GM12878 (cell line): Measurements from ENCODE around the gene DENND1A. TPM values are rescaled to one million over a fixed set of nuclear protein-coding genes. Genes with fewer than 3 reads are reported as not detected.

Source experiments
- CBX3 ChIP-seq: fragments of 200-600 bp; sonication (generic); IDR thresholded peaks from 2 replicates; pipeline ENCODE4 v1.6.1; 2016; ENCODE audit warnings: low read depth, borderline replicate concordance
- EED ChIP-seq: sonication (generic); IDR thresholded peaks from 2 replicates; pipeline ENCODE4 v1.6.1; 2016; ENCODE audit warnings: antibody characterized with exemption, low read depth
- HDAC6 ChIP-seq: fragments of 200-600 bp; sonication (generic); IDR thresholded peaks from one replicate; pipeline ENCODE4 v1.8.0; 2017; ENCODE audit warnings: antibody characterized with exemption; ENCODE audit not compliant: unreplicated experiment
- IKZF2 ChIP-seq, 2 experiments: fragments of 450-650 bp; IDR thresholded peaks; 2 replicates each; pipeline ENCODE4 v1.6.1; 2017; ENCODE audit warnings: mild to moderate bottlenecking in 2 of 2, moderate library complexity in 2 of 2
- KLF5 ChIP-seq: fragments of 450-650 bp; IDR thresholded peaks from 2 replicates; pipeline ENCODE4 v1.6.1; 2014; ENCODE audit warnings: mild to moderate bottlenecking; ENCODE audit not compliant: partially characterized antibody
- LARP7 ChIP-seq: fragments of 450-650 bp; IDR thresholded peaks from 2 replicates; pipeline ENCODE4 v1.6.1; 2017; ENCODE audit warnings: mild to moderate bottlenecking
- MEF2B ChIP-seq: fragments of 450-650 bp; IDR thresholded peaks from 2 replicates; pipeline ENCODE4 v1.6.1; 2018; ENCODE audit warnings: mild to moderate bottlenecking, moderate library complexity; ENCODE audit not compliant: partially characterized antibody, poor library complexity, severe bottlenecking
- MXI1 ChIP-seq: fragments of 150-350 bp; IDR thresholded peaks from 2 replicates; pipeline ENCODE4 v1.6.1; 2011; ENCODE audit warnings: low read depth, mild to moderate bottlenecking, inconsistent platforms, low read length, improper control_type of control experiment
- POLR2AphosphoS2 ChIP-seq: IDR thresholded peaks from 2 replicates; pipeline ENCODE4 v1.6.1; 2011; ENCODE audit warnings: low read depth, mild to moderate bottlenecking, low read length, improper control_type of control experiment, moderate library complexity
- POU2F2 ChIP-seq: IDR thresholded peaks from 3 replicates; pipeline ENCODE4 v1.6.1; 2011; ENCODE audit warnings: low read depth, mild to moderate bottlenecking, low read length, borderline replicate concordance
- RCOR1 ChIP-seq: conservative IDR thresholded peaks from 2 replicates; pipeline ENCODE4 v1.6.1; 2012; ENCODE audit warnings: low read depth, low read length, improper control_type of control experiment
- RELB ChIP-seq: fragments of 450-650 bp; IDR thresholded peaks from 2 replicates; pipeline ENCODE4 v1.6.1; 2017; ENCODE audit warnings: low read depth, mild to moderate bottlenecking, moderate library complexity
- SKIL ChIP-seq: fragments of 450-650 bp; IDR thresholded peaks from 2 replicates; pipeline ENCODE4 v1.6.1; 2017; ENCODE audit warnings: mild to moderate bottlenecking, low read depth, inconsistent platforms; ENCODE audit not compliant: poor library complexity, severe bottlenecking
- SMC3 ChIP-seq: IDR thresholded peaks from 2 replicates; pipeline ENCODE4 v1.6.1; 2011; ENCODE audit warnings: low read length, improper control_type of control experiment, borderline replicate concordance
- STAT1 ChIP-seq: fragments of 450-650 bp; conservative IDR thresholded peaks from 2 replicates; pipeline ENCODE4 v1.6.1; 2014; ENCODE audit warnings: antibody characterized with exemption, mild to moderate bottlenecking
- ZBED1 ChIP-seq: IDR thresholded peaks from 2 replicates; pipeline ENCODE4 v1.6.1; 2016; ENCODE audit warnings: borderline replicate concordance
- ZBTB33 ChIP-seq: fragments of 450-650 bp; IDR thresholded peaks from 2 replicates; pipeline ENCODE4 v1.6.1; 2017; ENCODE audit warnings: mild to moderate bottlenecking
- ZNF217 ChIP-seq: fragments of 450-650 bp; IDR thresholded peaks from 2 replicates; pipeline ENCODE4 v1.6.1; 2017; ENCODE audit warnings: antibody characterized with exemption, mild to moderate bottlenecking
- ZNF687 ChIP-seq: fragments of 450-650 bp; IDR thresholded peaks from 2 replicates; pipeline ENCODE4 v1.6.1; 2017; ENCODE audit warnings: mild to moderate bottlenecking, moderate library complexity
- polyA plus RNA-seq, 11 experiments: library from polyadenylated mRNA; depleted of rRNA in 4 of 11; unstranded in 6 of 11; stranded (reverse) in 5 of 11; fragments of >200 nt; fragmentation: Nextera tagmentation in 4 of 11; fragmentation: Illumina TruSeq in 1 of 11; extraction: Ambion mirVana in 4 of 11; extraction: Trizol in 1 of 11; gene quantifications; 1 replicate in 1 of 11; 2 replicates in 10 of 11; pipeline versions ENCODE4 v1.2.1 to v1.2.3, GENCODE V29; 2011 to 2016; ENCODE audit warnings: inconsistent platforms in 2 of 11, missing spikeins in 2 of 11, low read depth in 1 of 11
- total RNA-seq, 4 experiments: library from RNA; depleted of rRNA in 3 of 4; stranded (reverse); fragments of >200 nt in 3 of 4; fragmentation: Illumina TruSeq in 1 of 4; extraction: Trizol in 1 of 4; gene quantifications; 2 replicates each; pipeline versions ENCODE4 v1.2.1 to v1.2.3, GENCODE V29; 2013 to 2021

Gene DENND1A
- total and polyA plus RNA-seq, 10 of the 15 experiments (the other 5 are each of a cell fraction or from before 2014, with no cell fraction given) = 14.1 to 48.6 (median 35.2) TPM

GRCh38 chr9:123343443-123344191 lies 586.3 kb downstream of the DENND1A start (continued):
- TF ChIP-seq ZNF687 (0 out of 2 replicates have a peak, but pooled peaks have one; percentile 17), EED (peak; percentile 78), ZBTB33 (no peak), CBX3 (no peak), IKZF2 (IDR thresholded peaks at IDR 0.05) (peak in 1 of 2 experiments; percentile 58; a peak in 1 of 4 replicates), RELB (peak; percentile 35; the same call in 1 of the 2 replicates), POLR2AphosphoS2 (no peak), MEF2B (no peak), KLF5 (peak; percentile 41), ZBED1 (no peak), MXI1 (no peak), RCOR1 (no peak), POU2F2 (peak; percentile 60; the same call in 1 of the 3 replicates), HDAC6 (no peak), STAT1 (0 out of 2 replicates have a peak, but pooled peaks have one; percentile 43), LARP7 (peak; percentile 50), ZNF217 (no peak), SMC3 (no peak), SKIL (peak; percentile 70)
